ENCODE measurements around the gene MDC1.

The MDC1 gene

DNA sequence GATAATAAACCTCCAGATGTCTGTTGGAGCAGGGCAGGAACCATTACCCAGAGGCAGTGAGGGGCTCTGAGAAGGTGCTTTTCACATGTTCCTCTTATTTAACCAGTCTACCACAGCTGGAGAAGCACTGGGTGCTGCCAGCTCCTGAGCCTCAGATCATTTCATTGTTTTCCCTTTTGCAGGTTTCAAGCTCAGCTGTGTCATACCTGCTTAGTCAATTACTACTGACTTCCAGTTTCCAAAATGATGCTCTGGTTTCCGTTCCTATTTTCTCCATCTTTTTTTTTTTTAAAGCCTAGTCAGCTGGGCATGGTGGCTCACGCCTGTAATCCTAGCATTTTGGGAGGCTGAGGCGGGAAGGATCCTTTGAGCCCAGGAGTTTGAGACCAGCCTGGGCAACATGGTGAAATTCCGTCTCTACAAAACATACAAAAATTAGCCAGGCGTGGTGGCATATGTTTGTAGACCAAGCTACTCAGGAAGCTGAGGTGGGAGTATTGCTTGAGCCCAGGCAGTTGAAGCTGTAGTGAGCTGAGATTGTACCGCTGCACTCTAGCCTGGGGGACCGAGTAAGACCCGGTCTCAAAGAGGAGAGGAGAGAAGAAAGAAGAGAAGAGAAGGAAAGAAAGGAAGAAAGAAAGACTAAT, 18.7 kb upstream of the MDC1 start:
- in situ Hi-C loops (cut with MboI; ENCODE audit: low sequenced_read_pairs, unreplicated experiment), result no loop called here
- TF ChIP-seq, protein P1, sequence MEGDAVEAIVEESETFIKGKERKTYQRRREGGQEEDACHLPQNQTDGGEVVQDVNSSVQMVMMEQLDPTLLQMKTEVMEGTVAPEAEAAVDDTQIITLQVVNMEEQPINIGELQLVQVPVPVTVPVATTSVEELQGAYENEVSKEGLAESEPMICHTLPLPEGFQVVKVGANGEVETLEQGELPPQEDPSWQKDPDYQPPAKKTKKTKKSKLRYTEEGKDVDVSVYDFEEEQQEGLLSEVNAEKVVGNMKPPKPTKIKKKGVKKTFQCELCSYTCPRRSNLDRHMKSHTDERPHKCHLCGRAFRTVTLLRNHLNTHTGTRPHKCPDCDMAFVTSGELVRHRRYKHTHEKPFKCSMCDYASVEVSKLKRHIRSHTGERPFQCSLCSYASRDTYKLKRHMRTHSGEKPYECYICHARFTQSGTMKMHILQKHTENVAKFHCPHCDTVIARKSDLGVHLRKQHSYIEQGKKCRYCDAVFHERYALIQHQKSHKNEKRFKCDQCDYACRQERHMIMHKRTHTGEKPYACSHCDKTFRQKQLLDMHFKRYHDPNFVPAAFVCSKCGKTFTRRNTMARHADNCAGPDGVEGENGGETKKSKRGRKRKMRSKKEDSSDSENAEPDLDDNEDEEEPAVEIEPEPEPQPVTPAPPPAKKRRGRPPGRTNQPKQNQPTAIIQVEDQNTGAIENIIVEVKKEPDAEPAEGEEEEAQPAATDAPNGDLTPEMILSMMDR (IDR thresholded peaks at IDR 0.05; ENCODE audit: borderline replicate concordance, control extremely low read depth, extremely low read depth, insufficient read depth, missing control alignments), result no peak
- no peak for DNase-seq (ENCODE audit: low spot score)

GRCh38 chr6:30732237-30732943, 15.3 kb upstream of the MDC1 start:
- no peak for DNase-seq (ENCODE audit: low spot score)
- TF ChIP-seq, protein P1 (IDR thresholded peaks at IDR 0.05; ENCODE audit: borderline replicate concordance, control extremely low read depth, extremely low read depth, insufficient read depth, missing control alignments), result no peak
- in situ Hi-C loops (cut with MboI; ENCODE audit: low sequenced_read_pairs, unreplicated experiment), result no loop called here

GRCh38 chr6:30730601-30731435, 13.7 kb upstream of the MDC1 start:
- in situ Hi-C loops (cut with MboI; ENCODE audit: low sequenced_read_pairs, unreplicated experiment), result no loop called here
- TF ChIP-seq, protein P1 (IDR thresholded peaks at IDR 0.05; ENCODE audit: borderline replicate concordance, control extremely low read depth, extremely low read depth, insufficient read depth, missing control alignments), result peak; percentile 91
- peak; percentile 80 for DNase-seq (ENCODE audit: low spot score)

GRCh38 chr6:30727920-30728553, 11.0 kb upstream of the MDC1 start:
- in situ Hi-C loops (cut with MboI; ENCODE audit: low sequenced_read_pairs, unreplicated experiment), result loop anchor here (5.0 kb wide), 1 partner anchor 56 kb away; the partner anchor contains the start of gene DHX16
- TF ChIP-seq, protein P1 (IDR thresholded peaks at IDR 0.05; ENCODE audit: borderline replicate concordance, control extremely low read depth, extremely low read depth, insufficient read depth, missing control alignments), result no peak
- no peak for DNase-seq (ENCODE audit: low spot score)

- in situ Hi-C loops (cut with MboI; ENCODE audit: low sequenced_read_pairs, unreplicated experiment), result loop anchor here (5.0 kb wide), 1 partner anchor 54 kb away; the partner anchor contains the start of gene DHX16
- DNase-seq (ENCODE audit: low spot score), result no peak
- TF ChIP-seq, protein P1 (IDR thresholded peaks at IDR 0.05; ENCODE audit: borderline replicate concordance, control extremely low read depth, extremely low read depth, insufficient read depth, missing control alignments), result no peak
Measured at GRCh38 chr6:30726506-30727413, 9.7 kb upstream of the MDC1 start.

All from GM13976 (cell line).